ENCODE data around the gene PPIA.
"Not testable (repeated sequence)": the region's sequence is repeated elsewhere in the genome, so short reads cannot be mapped to it uniquely, and the experiment has no call there.

PPIA gene

DNA sequence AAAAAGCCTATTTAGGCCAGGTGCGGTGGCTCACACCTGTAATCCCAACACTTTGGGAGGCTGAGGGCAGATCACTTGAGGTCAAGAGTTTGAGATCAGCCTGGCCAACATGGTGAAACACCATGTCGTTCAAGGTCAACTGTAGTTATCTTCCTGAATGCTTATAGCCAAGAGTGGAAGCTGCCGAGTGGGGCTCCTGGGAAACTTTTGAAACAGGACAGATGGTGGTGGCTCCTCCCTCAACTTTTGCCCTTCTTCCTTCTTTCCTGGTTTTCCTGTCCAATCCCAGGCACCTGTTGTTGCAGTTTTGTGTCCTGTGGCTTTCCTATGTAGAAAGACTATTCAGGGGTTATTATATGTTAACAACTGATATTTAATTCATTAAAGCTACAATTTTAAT, 8.7 kb upstream of the PPIA start:
- DNase-seq (ENCODE audit: low spot score): no peak

DNA sequence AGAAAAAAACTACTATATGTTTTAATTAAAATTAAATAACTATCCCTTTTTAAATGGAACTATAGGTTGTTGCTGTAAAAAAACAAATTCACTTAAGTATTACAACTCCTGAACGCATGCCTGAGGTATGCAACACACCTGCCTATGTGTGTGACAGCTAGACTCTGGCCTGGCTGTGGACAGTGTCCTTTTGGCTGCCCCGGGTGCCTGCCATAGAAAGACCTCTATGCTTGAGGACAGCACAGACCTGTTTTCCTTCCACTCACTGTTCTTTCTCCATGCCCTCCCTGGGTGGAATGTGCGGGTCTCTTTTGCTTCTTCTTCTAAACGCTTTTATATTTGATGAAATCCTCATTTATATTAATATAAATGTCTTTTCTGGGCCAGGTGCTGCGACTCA, 6.5 kb upstream of the PPIA start:
- no peak for DNase-seq (ENCODE audit: low spot score)

DNA sequence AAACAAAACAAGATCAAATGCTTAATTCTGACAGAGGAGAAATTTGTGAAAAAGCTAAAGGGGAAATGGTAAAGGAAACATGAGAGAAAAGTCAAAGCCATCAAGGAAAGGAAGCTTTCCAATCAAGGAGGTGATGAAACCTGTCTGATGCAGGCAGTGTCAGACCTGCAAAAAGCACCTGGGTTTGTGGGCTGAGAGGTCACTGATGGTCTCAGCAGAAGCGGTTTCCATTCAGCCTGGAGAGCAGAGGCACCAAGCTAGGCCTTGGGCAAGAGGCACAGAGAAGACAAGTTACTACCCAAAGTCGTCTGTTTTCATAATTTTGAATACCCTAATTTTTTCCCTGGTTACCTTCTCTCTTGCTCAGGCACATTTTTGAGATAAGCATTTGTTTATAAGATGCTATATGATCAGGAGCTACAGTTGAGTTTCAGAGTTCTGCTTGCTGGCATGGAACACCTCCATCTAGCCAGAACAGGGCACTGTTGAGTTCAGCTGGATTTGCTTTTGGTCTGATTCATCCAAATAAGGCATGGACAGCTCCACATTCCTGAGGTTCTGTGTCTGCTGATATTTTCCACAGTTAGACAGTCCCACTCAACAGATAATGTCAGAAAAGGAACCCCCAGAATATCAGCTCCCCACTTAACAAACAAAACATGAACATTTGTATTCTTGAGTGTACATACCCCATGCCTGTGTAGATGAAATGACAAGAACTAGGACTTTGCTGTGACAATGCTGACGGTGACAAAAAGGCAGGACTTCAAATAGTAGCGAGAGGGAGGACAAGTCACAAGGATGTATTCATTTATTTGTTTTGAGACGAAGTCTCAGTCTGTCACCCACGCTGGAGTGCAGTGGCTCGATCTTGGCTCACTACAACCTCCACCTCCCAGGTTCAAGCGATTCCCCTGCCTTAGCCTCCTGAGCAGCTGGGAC, 4.9 kb upstream of the PPIA start:
- peak; percentile 51 for DNase-seq (ENCODE audit: low spot score)

DNA sequence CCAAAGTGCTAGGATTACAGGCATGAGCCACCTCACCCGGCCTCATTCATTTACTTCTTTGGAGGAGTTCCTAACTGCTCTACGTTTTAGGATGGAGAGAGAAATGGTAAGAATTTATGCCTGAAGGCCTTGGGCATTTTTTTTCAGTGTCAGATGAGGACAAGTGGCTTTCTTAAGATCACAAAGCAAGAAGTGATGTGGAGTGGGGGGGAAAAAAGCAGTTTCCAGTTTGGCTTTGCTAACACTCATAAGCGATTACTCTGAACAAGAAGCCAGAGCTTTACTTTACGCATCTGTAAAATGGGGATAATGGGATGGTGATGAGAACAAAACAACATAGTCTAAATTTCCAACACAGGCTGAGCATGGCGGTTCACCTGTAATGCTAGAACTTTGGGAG, 2.6 kb upstream of the PPIA start:
- no peak for DNase-seq (ENCODE audit: low spot score)

DNA sequence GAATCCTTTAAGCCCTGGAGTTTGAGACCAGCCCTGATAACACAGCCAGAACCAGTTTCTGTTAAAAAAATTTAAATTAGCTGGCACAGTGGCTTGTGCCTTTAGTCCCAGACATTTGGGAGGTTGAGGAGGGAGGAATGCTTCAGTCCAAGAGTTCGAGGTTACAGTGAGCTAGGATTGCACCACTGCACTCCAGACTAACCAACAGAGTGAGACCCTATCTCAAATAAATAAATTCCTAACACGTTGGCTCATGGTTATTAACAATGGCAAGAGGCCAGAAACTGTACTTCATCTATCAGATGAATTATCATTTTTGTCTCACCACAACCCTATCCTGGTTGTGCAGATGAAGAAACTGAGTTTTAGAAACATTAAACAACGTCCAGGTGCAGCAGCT, 2.1 kb upstream of the PPIA start:
- no peak for DNase-seq (ENCODE audit: low spot score)

DNA sequence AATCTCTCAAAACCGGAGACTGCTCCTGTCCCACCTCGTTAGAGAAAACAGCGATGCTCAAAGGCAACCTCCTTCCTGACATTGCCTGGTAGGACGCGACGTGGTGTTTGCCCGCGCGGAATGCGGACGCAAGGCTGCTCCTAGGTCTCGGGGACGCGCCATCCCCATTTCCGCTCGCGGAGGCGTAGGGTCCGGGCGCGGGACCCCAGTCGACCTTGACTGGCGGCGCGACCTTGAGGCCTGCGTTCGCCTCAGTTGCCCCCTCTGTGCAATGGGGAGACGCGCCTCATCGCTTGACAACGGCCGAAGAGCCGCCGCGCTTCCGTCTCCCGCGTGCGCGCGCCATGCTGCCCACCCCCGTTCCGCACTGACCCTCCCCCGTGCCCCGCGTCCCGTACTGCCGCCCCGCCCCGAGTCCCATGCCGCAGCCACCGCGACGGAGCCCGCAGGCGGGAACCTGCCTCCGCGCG, 412 bp upstream of the PPIA start:
- peak; percentile 73 for DNase-seq (ENCODE audit: low spot score)

DNA sequence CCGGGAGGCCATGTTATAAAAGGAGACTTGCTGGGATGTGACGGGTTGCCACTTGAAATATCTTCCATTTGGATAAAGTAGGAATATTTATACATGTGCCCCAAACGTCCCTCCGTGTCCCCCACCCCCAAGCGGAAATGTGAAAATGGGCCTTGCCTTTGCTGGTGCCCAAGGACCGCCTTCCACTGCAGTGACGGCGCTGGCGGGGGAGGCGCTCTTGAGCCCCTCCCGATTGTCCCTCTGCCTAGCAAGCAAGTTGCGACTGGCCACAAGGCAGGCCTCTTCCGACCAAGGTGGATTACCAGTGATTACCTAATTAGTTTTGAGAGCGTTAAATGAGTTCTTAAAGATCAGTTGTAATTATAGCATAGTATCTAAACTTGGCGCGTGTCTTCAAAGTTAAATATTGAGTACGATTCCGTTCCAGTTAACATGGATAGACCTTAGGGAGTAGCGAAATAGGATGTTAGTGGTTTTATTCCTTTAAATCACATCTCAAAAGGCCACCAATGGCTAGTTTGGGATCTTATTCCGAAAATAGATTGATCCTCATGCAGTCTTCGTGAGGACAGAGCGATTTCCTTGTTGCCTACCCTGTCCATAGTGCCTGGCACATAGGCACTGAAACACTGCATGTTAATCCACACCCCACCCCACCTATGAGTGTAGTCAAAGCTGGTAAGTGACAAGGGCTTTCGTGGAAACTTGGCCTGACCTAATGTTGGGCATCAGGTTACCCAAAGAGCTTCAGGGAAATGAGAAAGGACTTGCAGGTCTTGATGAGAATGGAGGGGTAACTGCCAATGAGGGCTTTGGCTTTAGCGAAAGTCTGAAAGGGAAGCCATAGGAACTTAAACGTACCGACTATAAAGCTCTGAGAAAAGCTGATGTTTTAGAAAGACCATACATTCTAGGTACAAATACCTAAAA, 1.1 kb downstream of the PPIA start:
- DNase-seq (ENCODE audit: low spot score): peak; percentile 91

DNA sequence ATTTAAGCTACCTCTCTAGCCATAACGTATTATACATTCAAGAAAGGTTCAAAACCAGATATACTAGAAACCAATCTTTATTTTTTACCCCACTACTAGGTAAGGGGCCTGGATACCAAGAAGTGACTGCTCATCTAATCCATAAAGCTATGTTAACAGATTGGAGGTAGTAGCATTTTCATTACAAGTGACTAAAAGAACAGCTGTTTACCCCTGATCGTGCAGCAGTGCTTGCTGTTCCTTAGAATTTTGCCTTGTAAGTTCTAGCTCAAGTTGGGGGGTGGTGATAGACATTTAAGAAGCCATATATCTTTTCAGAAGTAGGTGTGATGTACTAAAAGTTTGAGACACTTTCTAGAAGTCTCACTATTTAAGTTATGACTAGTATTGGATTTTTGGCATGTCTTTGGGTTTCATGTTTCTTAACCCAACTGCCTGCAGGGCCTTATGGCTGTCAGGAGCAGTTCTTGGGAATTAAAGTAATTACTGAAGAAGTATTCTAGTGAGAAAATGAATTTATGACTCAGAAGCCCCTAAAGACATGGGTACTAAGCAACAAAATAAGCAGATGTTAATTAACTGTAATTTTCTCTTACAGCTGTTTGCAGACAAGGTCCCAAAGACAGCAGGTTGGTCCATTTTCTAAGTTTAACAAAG, 2.3 kb downstream of the PPIA start:
- peak; percentile 46 for DNase-seq (ENCODE audit: low spot score)

DNA sequence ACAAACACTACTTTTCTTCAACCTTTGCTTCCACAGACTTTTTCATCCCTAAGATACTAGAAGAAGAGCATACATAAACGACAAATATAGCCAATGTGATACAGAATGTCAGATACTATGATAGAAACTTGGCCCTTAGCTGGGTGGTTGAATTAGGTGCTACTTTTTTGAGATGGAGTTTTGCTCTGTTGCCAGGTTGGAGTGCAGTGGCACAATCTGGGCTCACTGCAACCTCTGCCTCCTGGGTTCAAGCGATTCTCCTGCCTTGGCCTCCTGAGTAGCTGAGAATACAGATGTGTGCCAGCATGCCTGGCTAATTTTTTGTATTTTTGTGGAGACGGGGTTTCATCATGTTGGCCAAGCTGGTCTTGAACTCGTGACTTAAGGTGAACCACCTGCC, 3.5 kb downstream of the PPIA start:
- no peak for DNase-seq (ENCODE audit: low spot score)

DNA sequence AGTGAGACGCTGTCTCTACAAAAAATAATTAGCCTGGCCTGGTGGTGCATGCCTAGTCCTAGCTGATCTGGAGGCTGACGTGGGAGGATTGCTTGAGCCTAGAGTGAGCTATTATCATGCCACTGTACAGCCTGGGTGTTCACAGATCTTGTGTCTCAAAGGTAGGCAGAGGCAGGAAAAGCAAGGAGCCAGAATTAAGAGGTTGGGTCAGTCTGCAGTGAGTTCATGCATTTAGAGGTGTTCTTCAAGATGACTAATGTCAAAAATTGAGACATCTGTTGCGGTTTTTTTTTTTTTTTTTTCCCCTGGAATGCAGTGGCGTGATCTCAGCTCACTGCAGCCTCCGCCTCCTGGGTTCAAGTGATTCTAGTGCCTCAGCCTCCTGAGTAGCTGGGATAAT, 5.4 kb downstream of the PPIA start:
- DNase-seq (ENCODE audit: low spot score): peak; percentile 58

DNA sequence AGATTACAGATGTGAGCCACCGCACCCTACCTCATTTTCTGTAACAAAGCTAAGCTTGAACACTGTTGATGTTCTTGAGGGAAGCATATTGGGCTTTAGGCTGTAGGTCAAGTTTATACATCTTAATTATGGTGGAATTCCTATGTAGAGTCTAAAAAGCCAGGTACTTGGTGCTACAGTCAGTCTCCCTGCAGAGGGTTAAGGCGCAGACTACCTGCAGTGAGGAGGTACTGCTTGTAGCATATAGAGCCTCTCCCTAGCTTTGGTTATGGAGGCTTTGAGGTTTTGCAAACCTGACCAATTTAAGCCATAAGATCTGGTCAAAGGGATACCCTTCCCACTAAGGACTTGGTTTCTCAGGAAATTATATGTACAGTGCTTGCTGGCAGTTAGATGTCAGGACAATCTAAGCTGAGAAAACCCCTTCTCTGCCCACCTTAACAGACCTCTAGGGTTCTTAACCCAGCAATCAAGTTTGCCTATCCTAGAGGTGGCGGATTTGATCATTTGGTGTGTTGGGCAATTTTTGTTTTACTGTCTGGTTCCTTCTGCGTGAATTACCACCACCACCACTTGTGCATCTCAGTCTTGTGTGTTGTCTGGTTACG, 6.0 kb downstream of the PPIA start:
- DNase-seq (ENCODE audit: low spot score): no peak

DNA sequence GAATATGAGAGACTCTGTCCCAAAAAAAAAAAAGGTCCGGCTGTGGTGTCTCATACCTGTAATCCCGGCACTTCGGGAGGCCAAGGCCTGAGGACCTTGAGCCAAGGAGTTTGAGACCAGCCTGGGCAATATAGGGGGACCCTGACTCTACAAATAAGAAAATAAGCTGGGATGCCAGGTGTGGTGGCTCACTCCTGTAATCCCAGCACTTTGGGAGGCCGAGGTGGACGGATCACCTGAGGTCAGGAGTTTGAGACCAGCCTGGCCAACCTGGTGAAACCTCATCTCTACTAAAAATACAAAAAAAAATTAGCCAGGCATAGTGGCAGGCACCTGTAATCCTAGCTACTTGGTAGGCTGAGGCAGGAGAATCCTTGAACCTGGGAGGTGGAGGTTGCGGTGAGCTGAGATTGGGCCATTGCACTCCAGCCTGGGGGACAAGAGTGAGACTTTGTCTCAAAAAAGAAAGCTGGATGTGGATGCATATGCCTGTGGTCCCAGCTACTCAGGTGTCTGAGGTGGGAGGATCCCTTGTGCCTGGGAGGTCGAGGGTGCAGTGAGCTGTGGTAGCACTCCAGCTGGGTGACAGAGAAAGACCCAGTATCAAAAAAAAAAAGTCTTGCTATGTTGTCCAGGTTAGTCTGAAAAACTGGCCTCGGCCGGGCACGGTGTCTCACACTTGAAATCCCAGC, 7.5 kb downstream of the PPIA start:
- not testable (repeated sequence) for DNase-seq (ENCODE audit: low spot score)

DNA sequence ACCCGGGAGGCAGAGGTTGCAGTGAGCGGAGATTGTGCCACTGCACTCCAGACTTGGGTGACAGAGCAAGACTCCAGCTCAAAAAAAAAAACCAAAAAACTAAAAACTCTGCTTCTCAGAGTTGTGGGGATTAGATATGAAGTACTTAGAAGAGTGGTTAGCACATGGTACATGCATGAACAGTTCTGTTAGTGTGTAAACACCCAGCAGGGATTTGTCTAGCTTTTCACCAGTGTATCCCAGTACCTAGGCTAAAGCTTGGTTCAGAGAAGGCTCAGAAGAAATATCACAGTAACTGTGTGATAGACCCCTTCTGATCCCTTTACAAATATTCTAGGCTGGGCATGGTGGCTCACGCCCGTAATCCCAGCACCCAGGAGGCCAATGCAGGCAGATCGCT, 9.5 kb downstream of the PPIA start:
- no peak for DNase-seq (ENCODE audit: low spot score)

DNA sequence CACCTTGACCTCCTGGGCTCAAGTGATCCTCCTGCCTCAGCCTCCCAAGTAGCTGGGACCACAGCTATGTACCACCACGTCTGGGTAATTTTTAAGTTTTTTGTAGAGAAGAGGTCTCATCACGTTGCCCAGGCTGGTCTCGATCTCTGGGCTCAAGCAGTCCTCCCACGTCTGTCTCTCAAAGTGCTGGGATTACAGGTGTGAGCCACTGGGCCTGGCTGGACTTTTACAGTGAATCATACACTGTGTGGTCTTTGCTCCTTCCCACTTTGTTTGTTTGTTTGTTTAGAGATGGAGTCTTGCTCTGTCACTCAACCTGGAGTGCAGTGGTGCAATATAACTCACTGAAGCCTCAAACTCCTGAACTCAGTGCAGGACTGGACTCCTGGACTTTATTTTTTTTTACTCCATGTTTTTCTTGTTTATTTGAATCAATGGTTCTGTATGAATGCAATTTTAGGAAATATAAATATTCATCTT, 12.5 kb downstream of the PPIA start:
- no peak for DNase-seq (ENCODE audit: low spot score)

DNA sequence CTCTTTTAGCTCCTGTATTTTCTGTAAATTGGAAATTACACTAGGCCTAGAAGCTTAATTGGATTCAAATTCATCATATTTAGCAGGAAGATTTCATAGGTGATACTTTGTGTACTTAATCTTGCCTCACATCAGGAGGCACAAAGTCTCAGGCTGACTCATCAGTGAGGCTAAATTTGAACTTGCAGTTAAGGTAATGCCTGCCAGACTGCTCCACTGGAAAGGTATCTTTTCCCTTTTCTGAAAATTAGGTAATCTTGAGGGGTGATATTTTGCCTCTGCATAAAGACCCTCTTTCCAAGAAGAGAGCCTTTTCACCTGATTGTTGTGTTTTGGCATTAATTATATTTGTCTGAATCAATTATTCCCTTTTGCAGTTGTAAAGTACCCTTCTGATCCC, 14.6 kb downstream of the PPIA start:
- DNase-seq (ENCODE audit: low spot score): no peak

DNA sequence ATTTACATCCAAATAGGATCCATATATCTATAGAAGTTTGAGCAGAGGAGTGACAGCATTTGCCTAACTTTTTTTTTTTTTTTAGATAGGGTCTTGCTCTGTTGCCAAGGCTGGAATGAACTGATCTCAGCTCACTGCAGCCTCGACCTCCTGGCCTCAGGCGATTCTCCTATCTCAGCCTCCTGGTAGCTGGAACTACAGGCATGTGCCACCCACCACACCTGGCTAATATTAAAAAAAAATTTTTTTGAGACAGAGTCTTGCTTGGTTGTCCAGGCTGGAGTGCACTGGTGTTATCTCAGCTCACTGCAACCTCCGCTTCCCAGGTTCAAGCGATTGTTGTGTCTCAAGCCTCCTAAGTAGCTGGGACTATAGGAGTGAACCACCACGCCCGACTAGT, 15.1 kb downstream of the PPIA start:
- no peak for DNase-seq (ENCODE audit: low spot score)

DNA sequence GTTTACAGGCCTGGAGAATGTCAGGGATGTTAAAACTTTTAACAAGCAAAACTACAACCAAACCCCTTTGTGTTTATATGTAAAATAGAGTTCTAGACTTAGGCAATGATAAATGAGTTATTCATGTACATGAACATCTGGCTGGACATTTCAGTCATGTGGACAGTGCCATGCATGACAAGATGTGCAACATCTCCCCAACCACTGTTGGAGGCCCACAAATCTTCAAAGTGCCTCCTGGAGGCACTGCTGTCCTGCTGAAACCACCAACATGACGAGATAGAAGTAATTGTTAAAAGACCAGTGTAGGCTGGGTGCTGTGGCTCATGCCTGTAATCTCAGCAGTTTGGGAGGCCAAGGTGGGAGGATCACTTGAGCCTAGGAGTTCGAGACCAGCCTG, 18.4 kb downstream of the PPIA start:
- DNase-seq (ENCODE audit: low spot score): peak; percentile 33

DNA sequence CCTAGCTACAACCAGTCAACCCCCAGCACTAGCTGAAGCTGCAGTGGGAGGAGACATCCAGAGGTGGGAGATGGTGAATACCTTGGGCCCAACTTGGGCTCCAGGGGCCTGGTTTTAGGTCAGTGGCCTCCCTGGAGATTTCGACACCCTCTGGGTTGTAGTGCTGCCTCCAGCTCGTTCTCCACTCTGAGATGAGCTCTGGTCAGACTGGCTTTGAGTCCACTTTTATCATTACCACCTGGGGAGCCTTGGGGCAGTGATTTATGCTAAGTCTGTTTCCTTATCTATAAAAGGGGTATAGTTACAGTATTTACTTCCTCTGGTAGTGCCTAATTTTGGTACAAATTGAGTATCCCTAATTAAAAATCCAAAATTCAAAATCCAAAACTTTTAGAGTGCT, 22.8 kb downstream of the PPIA start:
- no peak for DNase-seq (ENCODE audit: low spot score)

DNA sequence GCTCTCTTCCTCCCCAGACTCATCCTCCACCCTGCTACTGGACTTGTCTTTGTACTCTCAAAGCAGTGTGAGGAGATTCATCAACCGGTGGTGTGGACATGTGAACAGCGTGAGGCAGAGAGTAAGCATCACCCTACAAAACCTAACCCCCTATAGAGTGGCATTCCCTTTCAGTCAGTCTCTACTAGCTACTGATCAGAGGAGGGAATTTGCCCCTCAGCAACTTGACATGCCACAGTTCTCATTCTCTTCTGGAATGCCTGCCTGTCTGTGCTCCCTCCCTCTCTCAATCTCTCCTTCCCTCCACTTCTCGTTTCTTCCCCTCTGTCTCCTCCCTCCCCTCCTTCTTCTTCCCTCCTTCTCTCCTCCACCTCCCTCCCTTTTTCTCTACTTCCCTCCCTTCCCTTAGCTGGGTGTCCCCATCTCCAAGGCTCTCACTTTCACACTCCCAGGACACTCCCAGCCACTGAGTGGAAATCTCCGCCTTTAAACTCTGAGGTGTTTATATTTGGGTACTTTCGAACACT, 26.8 kb downstream of the PPIA start:
- no peak for DNase-seq (ENCODE audit: low spot score)

DNA sequence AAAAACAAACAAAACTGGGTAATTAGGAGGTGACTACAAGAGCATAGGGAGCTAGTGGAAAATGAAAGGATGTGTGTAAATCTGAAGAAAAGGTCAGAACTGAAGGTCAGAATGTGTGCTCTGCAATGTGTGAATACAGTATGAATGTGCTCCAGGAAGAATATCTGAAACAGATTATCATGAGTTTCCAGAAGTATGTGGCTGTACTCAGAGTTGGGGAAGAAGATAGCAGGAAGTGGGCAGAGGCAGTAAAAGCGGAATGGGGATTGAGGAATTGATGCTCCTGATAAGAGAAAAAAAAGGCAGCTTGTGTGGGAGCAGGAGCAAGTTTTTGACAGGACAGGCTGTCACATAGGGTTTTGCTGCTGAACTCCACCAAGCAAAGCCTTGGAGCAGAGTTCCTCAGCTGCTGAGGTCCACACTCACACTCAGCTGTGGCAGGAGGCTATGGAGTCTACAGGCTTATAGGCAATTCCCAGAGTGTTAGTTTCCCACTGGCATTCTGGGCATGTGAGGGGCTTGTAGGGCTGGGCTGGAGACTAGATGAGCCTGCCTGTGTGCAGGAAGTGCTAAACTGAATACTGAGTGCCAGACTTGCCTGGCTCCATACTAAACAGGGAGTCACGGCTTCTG, 28.5 kb downstream of the PPIA start:
- DNase-seq (ENCODE audit: low spot score): no peak
